HCT116 (cell line): Measurements from ENCODE around the gene PDE1C. TPM values are rescaled to one million over a fixed set of nuclear protein-coding genes. Genes with fewer than 3 reads are reported as not detected.

Experiments used
- ATAC-seq: fragments of 200-7000 bp; cut with Tn5 transposase; 2 replicates; pipeline ENCODE4 v1.9.1; 2020; ENCODE audit warnings: mild to moderate bottlenecking, moderate library complexity
- BruUV-seq: library from RNA; stranded (reverse); fragments of 400-500 nt; replicated peaks from 2 replicates; lab custom pipeline; 2021; lab: Mats Ljungman, UMichigan
- CTCF ChIA-PET: fragments of 300-600 bp; sonication (Branson Sonifier 250); formaldehyde crosslinking; loops from one replicate; lab custom pipeline; 2021; ENCODE audit warnings: antibody characterized with exemption; lab: Charles Lee
- POLR2A ChIA-PET: fragments of 300-600, 350-600 bp; sonication (Branson Sonifier 250); formaldehyde crosslinking; loops from one replicate; lab custom pipeline; 2021; ENCODE audit warnings: antibody characterized with exemption; lab: Charles Lee
- RAD21 ChIA-PET, 2 experiments: fragments of 300-600 bp; sonication (Branson Sonifier 250); formaldehyde crosslinking; loops; one replicate each; lab custom pipeline; 2023; ENCODE audit warnings: low total read pairs in 2 of 2; ENCODE audit not compliant: uncharacterized antibody in 2 of 2, unreplicated experiment in 2 of 2, low non-redundant PET in 1 of 2; lab: Charles Lee
- DNase-seq: peaks from one replicate; pipeline ENCODE4 v3.0.0-alpha.2; 2010; ENCODE audit warnings: low read depth, low spot score
- H2AFZ ChIP-seq: fragments of 200-600 bp; shearing (Covaris generic), sonication (generic); 2 replicates; pipeline ENCODE4 v1.6.1; 2017; ENCODE audit warnings: low read depth, mixed run types, mixed read lengths, antibody characterized with exemption, low read length; ENCODE audit not compliant: poor library complexity, severe bottlenecking
- H3K27ac ChIP-seq: 2 replicates; pipeline ENCODE4 v1.5.1; 2012; ENCODE audit warnings: low read depth, low read length
- H3K27me3 ChIP-seq: fragments of 200-600 bp; sonication (generic); 2 replicates; pipeline ENCODE4 v1.6.1; 2016; ENCODE audit warnings: mixed run types, low read length, mixed read lengths; ENCODE audit not compliant: insufficient read depth
- H3K36me3 ChIP-seq, 2 experiments: fragments of 200-500 bp in 1 of 2; fragments of 200-600 bp in 1 of 2; sonication (Bioruptor generic) in 1 of 2; sonication (generic) in 1 of 2; 2 replicates each; pipeline versions ENCODE4 v1.5.1 to v1.6.1; 2014 to 2016; ENCODE audit warnings: low read length in 2 of 2, inconsistent platforms in 1 of 2, mixed read lengths in 1 of 2, mixed run types in 1 of 2; ENCODE audit not compliant: insufficient read depth in 2 of 2, control insufficient read depth in 1 of 2
- H3K4me1 ChIP-seq, 2 experiments: fragments of 200-600 bp in 1 of 2; sonication (generic) in 1 of 2; 2 replicates each; pipeline versions ENCODE4 v1.5.1 to v1.6.1; 2012 to 2017; ENCODE audit warnings: low read length in 2 of 2, inconsistent platforms in 1 of 2, mild to moderate bottlenecking in 1 of 2, mixed read lengths in 1 of 2, mixed run types in 1 of 2, moderate library complexity in 1 of 2; ENCODE audit not compliant: insufficient read depth in 2 of 2, control insufficient read depth in 1 of 2
- H3K4me2 ChIP-seq: fragments of 200-600 bp; sonication (generic); 2 replicates; pipeline ENCODE4 v1.6.1; 2017; ENCODE audit warnings: mixed run types, low read length, mixed read lengths
- H3K4me3 ChIP-seq, 2 experiments: fragments of 200-600 bp in 1 of 2; sonication (generic) in 1 of 2; replicated peaks in 1 of 2; 2 replicates each; pipeline ENCODE4 v1.5.1; 2011 to 2016; ENCODE audit warnings: low read length in 2 of 2, control low read depth in 1 of 2, low read depth in 1 of 2, mild to moderate bottlenecking in 1 of 2, mixed read lengths in 1 of 2, mixed run types in 1 of 2
- H3K79me2 ChIP-seq: fragments of 200-600 bp; sonication (generic); 2 replicates; pipeline ENCODE4 v1.6.1; 2017; ENCODE audit warnings: mild to moderate bottlenecking, mixed run types, low read length, moderate library complexity, mixed read lengths; ENCODE audit not compliant: insufficient read depth
- H3K9ac ChIP-seq: fragments of 200-600 bp; sonication (generic); 2 replicates; pipeline ENCODE4 v1.6.1; 2016; ENCODE audit warnings: low read length, mixed read lengths
- H3K9me2 ChIP-seq: fragments of 200-600 bp; sonication (generic), shearing (Covaris generic); 2 replicates; pipeline ENCODE4 v1.6.1; 2017; ENCODE audit warnings: mixed run types, mild to moderate bottlenecking, moderate library complexity; ENCODE audit not compliant: insufficient read depth
- H3K9me3 ChIP-seq, 2 experiments: fragments of 200-500 bp in 1 of 2; fragments of 200-600 bp in 1 of 2; sonication (Bioruptor generic) in 1 of 2; sonication (generic) in 1 of 2; 2 replicates each; pipeline ENCODE4 v1.6.1; 2014 to 2017; ENCODE audit warnings: low read length in 2 of 2, mixed read lengths in 2 of 2, inconsistent platforms in 1 of 2, low read depth in 1 of 2, mild to moderate bottlenecking in 1 of 2, mixed run types in 1 of 2, moderate library complexity in 1 of 2; ENCODE audit not compliant: control insufficient read depth in 1 of 2, insufficient read depth in 1 of 2
- H4K20me1 ChIP-seq: fragments of 200-600 bp; sonication (generic), shearing (Covaris generic); 2 replicates; pipeline ENCODE4 v1.6.1; 2017; ENCODE audit warnings: mixed run types, mild to moderate bottlenecking, moderate library complexity; ENCODE audit not compliant: insufficient read depth
- ATF3 ChIP-seq: IDR thresholded peaks from 2 replicates; pipeline ENCODE4 v1.6.1; 2012
- CEBPB ChIP-seq: IDR thresholded peaks from 2 replicates; pipeline ENCODE4 v1.6.1; 2012; ENCODE audit warnings: low read depth
- CTCF ChIP-seq, 3 experiments: fragments of 200-600 bp in 1 of 3; sonication (generic) in 1 of 3; IDR thresholded peaks in 2 of 3; conservative IDR thresholded peaks in 1 of 3; 2 replicates each; pipeline ENCODE4 v1.5.1; 2012 to 2017; ENCODE audit warnings: low read depth in 2 of 3, low read length in 2 of 3, antibody characterized with exemption in 1 of 3, borderline replicate concordance in 1 of 3, control low read depth in 1 of 3, mild to moderate bottlenecking in 1 of 3, mixed read lengths in 1 of 3, mixed run types in 1 of 3, moderate library complexity in 1 of 3; ENCODE audit not compliant: insufficient read depth in 1 of 3
- EZH2 ChIP-seq: fragments of 200-600 bp; sonication (generic); IDR thresholded peaks from 2 replicates; pipeline ENCODE4 v1.6.1; 2017; ENCODE audit warnings: antibody characterized with exemption, mixed run types
- EZH2phosphoT487 ChIP-seq: fragments of 200-600 bp; IDR thresholded peaks from 2 replicates; pipeline ENCODE4 v1.6.1; 2018; ENCODE audit warnings: antibody characterized with exemption, borderline replicate concordance
- MAX ChIP-seq: IDR thresholded peaks from 2 replicates; pipeline ENCODE4 v1.6.1; 2012
- POLR2A ChIP-seq: IDR thresholded peaks from 2 replicates; pipeline ENCODE4 v1.7.0; 2011; ENCODE audit warnings: borderline replicate concordance; ENCODE audit not compliant: insufficient read depth, insufficient read length; ENCODE audit errors: extremely low read depth
- POLR2AphosphoS5 ChIP-seq: IDR thresholded peaks from 2 replicates; pipeline ENCODE4 v1.6.1; 2011; ENCODE audit warnings: mild to moderate bottlenecking, low read depth, low read length, moderate library complexity
- REST ChIP-seq: IDR thresholded peaks from 2 replicates; pipeline ENCODE4 v1.6.1; 2012; ENCODE audit warnings: low read depth
- SRF ChIP-seq: IDR thresholded peaks from 2 replicates; pipeline ENCODE4 v1.6.1; 2012; ENCODE audit warnings: low read depth
- TCF7L2 ChIP-seq: IDR thresholded peaks from 2 replicates; pipeline ENCODE4 v1.7.0; 2011; ENCODE audit warnings: borderline replicate concordance, inconsistent platforms; ENCODE audit not compliant: insufficient read depth, insufficient read length; ENCODE audit errors: extremely low read depth
- YY1 ChIP-seq: IDR thresholded peaks from 2 replicates; pipeline ENCODE4 v1.6.1; 2011; ENCODE audit warnings: low read length, low read depth, moderate library complexity, mild to moderate bottlenecking; ENCODE audit not compliant: insufficient replicate concordance; ENCODE audit errors: extremely low read depth
- ZBTB33 ChIP-seq: IDR thresholded peaks from 2 replicates; pipeline ENCODE4 v1.6.1; 2011; ENCODE audit warnings: mild to moderate bottlenecking, low read length, moderate library complexity; ENCODE audit not compliant: insufficient replicate concordance; ENCODE audit errors: extremely low read depth
- intact Hi-C: fragments of 100-400 bp; cut with micrococcal nuclease; formaldehyde crosslinking; loops from 2 replicates; pipeline ENCODE4 v1.10.0; 2022
- total RNA-seq: library from RNA; stranded (reverse); gene quantifications from one replicate; pipeline ENCODE4 v1.2.1, GENCODE V29; 2021; ENCODE audit not compliant: unreplicated experiment

The PDE1C gene
- total RNA-seq, 1 experiment from 2014 or later: 0.17 TPM

- Histone ChIP-seq H3K9ac (no peak overlapping the region), H3K9me2 (no peaks in the 10 kb centered on the region), H3K4me1 (no peaks in the 10 kb centered on the region), H3K79me2 (no peaks in the 10 kb centered on the region), H3K27me3 (no peaks in the 10 kb centered on the region), H3K9me3 (no peaks in the 10 kb centered on the region), H3K36me3 (no peaks in the 10 kb centered on the region), H3K4me2 (no peak overlapping the region), H2AFZ (no peak overlapping the region), H4K20me1 (no peaks in the 10 kb centered on the region), H3K27ac (no peak overlapping the region), H3K4me3 (no peak overlapping the region)
- TF ChIP-seq POLR2AphosphoS5: no peak
- TF ChIP-seq ATF3: no peak
- no peak for TF ChIP-seq REST
- no peak for TF ChIP-seq MAX
- no peak for TF ChIP-seq CTCF (IDR thresholded peaks at IDR 0.05 in 2 of 3, conservative IDR thresholded peaks at IDR 0.05 in 1 of 3; ENCODE audit: borderline replicate concordance in 1 of 3, insufficient read depth in 1 of 3, low read depth in 2 of 3, low read length in 2 of 3)
- no peak for TF ChIP-seq YY1
- no peak for TF ChIP-seq SRF
- no peak for TF ChIP-seq EZH2phosphoT487
- TF ChIP-seq POLR2A: no peak
- TF ChIP-seq ZBTB33: no peak
- no peak for TF ChIP-seq EZH2
- TF ChIP-seq TCF7L2: no peak
- TF ChIP-seq CEBPB: no peak
- RAD21 ChIA-PET: no interaction called here
- ATAC-seq (no peak), DNase-seq (no peak)
- POLR2A ChIA-PET: no interaction called here
- BruUV-seq: no TSS peak
- intact Hi-C loops: no loop called here
- CTCF ChIA-PET: no interaction called here
Measured at GRCh38 chr7:31933481-31933880, 136.7 kb downstream of the PDE1C start.
